SKM-1 (cell line): Measurements from ENCODE around the gene MKLN1.

ENCODE experiments used
- DNase-seq: peaks from one replicate; lab custom pipeline; 2025; ENCODE audit not compliant: unreplicated experiment; lab: John Stamatoyannopoulos, UW

The MKLN1 gene

GRCh38 chr7:131346885-131347592 is 19.4 kb downstream of the MKLN1 start:
- no peak for DNase-seq

DNA sequence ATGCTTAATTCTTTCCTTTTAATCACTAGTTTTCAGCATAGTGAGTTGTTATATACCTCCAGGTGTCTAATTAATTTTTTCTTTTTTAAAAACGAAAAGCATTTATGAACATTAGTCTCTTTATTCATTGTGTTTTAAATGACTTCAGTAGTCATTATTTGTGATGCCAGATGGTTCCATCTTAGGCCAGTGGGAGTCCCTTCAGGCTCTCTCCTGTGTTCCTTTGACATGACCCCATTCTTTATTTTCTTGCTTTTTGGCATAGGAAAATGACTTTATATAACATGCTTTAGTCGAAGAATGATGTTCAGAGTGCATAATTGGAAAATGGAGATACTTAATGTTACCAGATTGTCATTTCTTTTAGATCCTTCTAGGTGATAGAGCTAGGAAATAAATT is 24.4 kb downstream of the MKLN1 start:
- DNase-seq: no peak

- no peak for DNase-seq
Measured at GRCh38 chr7:131354390-131354789, 26.7 kb downstream of the MKLN1 start.

GRCh38 chr7:131355917-131356777 is 28.5 kb downstream of the MKLN1 start:
- no peak for DNase-seq

GRCh38 chr7:131357282-131357880 is 29.7 kb downstream of the MKLN1 start:
- no peak for DNase-seq

DNA sequence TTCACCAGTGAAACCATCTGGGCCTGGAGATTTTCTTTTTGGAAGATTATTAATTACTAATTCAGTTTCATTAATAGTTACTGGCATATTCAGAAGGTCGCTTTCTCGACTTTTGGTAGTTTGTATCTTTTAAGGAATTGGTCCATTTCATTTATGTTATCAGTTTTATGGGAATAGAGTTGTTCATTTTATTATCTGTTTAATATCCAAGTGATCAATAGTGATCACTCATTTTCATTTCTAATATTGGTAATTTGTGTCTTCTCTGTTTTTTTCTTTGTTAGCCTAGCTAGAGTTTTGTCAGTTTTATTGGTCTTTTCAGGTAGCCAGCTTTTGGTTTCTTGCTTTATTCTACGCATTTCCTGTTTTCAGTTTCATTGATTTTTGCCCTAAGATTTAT is 31.0 kb downstream of the MKLN1 start:
- no peak for DNase-seq

GRCh38 chr7:131359136-131359776 is 31.6 kb downstream of the MKLN1 start:
- DNase-seq: no peak

DNA sequence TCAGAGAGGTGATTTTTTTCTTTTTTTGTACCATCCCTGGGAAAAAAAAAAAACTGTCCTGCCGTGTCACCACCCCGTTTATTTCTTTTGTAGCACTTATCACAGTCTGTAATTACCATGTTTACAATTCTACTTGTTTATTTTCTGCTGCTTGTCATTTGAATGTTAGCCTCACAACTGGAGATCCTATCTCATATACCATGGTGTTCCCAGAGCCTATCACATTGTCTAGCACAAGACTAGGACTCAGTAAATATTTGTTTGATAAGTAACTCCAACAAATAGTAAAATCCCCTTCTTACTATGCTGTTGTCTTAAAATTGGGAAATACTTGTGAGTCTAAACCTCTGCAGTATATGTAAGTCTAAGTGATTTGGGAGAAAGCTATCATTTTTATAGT is 36.0 kb downstream of the MKLN1 start:
- DNase-seq: no peak

DNA sequence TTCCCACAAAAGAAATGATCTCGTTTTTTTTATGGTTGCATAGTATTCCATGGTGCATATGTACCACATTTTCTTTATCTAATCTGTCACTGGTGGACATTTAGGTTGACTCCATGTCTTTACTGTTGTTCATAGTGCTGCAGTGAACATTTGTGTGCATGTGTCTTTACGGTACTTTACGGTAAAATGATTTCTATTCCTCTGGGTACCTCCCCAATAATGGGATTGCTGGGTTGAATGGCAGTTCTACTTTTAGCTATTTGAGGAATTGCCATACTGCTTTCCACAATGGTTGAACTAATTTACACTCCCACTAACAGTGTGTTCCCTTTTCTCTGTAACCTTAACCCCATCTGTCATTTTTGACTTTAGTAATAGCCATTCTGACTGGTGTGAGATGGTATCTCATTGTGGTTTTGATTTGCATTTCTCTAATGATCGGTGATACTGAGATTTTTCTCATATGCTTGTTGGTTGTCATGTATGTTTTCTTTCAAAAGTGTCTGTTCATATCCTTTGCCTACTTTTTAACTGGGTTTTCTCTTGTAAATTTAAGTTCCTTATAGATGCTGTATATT is 37.2 kb downstream of the MKLN1 start:
- no peak for DNase-seq

- DNase-seq: no peak
Measured at GRCh38 chr7:131365838-131366237, 38.2 kb downstream of the MKLN1 start.

DNA sequence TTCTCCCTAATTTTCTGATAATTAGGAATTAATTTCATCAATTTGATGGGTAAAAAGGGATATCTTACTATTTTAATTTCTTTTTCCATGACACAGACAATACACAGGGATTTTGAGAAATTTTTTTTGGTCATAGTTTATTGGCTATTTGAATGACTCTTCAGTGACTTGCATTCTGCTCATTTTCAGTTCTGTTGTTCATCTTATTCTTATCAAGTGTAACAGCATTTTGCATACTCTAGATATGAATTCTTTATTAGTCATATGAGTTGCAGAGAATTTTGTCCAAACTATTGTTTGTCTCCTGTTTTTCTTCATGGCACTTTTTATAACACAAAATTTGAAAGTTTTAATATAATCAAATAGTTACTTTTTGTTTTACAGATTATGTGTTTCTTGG is 41.7 kb downstream of the MKLN1 start:
- DNase-seq: no peak

DNA sequence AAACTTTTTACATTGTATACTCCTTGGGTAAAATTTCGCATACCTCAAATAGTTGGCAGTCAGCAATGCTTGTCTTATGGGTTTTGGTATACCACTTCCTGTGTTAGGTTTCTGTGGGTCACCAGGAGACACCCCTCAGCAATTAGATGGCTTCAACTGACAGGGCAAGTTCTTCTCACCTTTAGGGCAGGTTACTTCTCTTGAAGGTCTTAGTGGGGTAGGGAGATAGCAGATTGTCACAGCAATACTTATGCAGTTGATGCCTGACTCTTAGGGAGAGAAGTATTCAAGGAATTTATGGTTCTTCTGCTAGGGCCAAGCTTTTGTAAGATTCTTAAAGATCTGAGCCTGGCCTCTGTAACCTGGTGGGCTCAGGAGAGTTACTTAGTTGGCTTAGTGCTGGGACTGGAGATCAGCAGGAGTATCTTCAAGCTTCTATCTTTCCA is 42.9 kb downstream of the MKLN1 start:
- no peak for DNase-seq

DNA sequence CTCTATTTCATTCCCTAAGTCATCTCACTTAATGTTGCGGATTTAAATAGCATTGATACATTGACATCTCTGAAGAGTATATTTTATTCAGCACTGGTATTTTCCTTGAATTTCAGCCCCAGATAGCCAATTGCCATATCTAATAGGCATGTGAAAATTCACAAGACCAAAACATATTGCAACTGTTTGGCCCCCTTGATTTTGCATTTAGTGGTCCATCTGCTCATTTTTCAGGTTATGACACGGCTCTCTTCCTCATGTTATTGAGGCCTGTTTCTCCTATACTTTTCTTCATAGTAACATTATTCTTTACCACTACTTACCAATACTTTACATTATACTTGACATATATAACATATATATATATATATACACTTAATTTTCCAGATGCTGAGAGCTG is 43.7 kb downstream of the MKLN1 start:
- DNase-seq: no peak

DNA sequence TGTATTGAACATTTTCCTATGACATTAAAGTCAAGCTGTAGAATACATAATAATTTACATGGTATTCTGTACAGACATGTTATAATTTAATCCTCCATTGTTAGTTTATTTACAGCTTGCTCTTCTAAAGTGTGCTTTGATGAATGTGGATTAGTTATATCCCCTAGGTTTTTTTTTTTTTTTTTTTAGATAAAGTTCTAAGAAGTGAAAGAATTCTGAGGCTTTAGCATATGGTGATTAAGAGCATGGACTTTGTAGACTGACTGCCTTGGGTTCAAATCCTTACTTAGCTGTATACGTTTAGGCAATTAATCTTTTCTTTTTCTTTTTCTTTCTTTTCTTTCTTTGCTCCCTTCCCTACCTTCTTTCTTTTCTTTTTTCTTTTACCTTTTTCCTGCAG is 44.9 kb downstream of the MKLN1 start:
- DNase-seq: no peak

GRCh38 chr7:131374821-131375220 is 47.1 kb downstream of the MKLN1 start:
- no peak for DNase-seq

DNA sequence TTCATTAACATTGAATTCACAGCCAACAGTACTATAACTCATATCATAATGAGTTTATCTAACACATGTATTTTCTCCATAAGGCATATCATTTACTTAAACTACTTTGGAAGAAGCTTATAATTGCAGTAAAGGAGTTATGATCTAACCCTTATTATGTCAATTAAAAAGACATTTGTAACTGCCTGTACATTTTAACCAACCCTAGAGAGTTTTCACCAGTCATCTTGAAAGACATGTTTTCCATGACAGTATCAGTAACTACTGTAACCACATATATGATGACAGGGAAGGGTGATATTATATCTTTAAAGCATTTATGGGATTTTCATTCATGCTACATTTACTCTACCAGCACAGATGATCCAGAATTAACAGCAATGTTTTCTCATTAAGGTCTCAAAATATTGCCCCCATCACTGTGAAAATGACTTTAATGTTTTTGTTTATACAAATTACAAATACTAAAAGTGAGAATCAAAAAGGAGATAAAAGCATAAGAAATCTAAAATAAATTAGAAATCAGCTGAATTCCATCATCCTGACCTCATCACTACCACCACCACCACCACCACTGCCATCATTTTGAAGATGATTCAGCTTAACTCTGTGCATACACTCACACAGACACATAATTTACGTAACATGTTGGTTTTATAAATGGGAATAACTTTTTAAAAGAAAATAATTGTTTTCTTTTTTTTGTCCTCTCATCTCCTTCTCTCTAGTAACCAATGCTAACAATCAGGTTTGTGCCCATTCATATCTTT is 53.6 kb downstream of the MKLN1 start:
- no peak for DNase-seq

- DNase-seq: no peak
Measured at GRCh38 chr7:131383417-131384285, 56.0 kb downstream of the MKLN1 start.

- DNase-seq: no peak
Measured at GRCh38 chr7:131384286-131384635, 56.6 kb downstream of the MKLN1 start.

DNA sequence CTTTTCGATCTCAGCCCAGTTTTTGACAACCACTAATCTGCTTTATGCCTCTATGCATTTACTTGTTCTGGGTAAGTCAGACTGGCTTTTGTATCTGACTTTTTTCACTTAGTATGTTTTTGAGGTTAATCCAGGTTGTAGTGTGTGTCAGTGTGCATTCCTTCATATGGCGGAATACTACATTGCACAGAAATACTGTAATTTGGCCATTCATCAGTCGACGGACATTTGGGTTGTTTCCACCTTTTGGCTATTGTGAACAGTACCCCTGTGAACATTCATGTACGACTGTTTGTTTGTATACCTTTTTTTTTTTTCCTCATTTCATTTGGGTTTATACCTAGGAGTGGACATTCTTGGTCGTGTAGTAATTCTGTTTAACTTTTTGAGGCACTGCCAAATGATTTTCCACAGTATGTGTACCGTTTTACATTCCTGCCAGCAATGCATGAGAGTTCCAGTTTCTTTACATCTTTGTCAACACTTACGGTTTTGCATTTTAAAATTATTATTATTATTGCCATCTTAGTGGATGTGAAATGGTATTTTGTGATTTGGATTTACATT is 57.4 kb downstream of the MKLN1 start:
- no peak for DNase-seq
